DMS 273 (cell line): Measurements from ENCODE around the gene SNX25.
A peak's percentile ranks its signal among the peaks of the same experiment; 100 is the strongest.
"Not testable (repeated sequence)": the region's sequence is repeated elsewhere in the genome, so short reads cannot be mapped to it uniquely, and the experiment has no call there.

Source experiments
- DNase-seq: peaks from one replicate; lab custom pipeline; 2025; ENCODE audit not compliant: unreplicated experiment; lab: John Stamatoyannopoulos, UW

The SNX25 gene

DNA sequence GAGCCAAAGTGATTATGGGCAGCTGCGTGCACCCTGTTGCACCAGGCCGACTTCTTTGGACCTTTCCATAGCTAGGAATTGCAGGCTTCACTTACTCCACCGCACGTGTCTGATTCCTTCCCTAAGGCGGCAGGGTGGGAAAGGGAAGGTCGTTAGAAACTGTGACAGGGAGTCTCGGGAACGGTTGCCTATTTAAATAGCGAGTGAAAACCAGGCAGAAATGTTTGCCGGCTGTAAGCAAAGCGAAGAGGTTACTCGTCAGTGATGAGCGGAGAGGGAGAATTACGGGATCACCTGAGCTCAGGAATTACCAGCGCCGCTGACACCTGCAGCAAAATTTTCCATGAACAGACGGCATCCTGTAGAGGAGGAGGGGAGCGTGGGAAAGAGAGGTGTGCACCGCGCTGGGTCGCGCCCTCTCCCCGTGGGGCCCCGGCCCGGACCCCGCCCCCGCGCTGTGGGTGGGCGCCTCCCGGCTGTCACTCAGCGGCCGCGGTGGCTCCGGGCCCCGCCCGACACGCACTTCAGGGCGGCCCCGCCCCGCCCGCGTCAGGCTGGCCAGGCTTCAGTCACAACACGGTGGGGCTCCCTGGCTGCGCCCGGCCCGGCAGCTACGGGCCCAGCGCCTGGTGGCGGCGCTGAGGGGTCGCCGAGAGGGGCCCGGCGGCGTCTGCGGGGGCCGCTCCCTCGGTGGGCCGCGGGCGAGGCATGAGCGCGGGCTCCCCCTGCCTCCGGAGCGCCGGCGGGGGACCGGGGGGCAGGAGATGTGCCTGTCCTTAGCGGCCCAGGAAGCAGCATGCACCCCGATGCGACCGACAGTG lies at the start of gene SNX25:
SNX25 (plus strand) TSS at position 568 of the 821 bp plus-strand sequence; CDS start at position 797, 229 bp downstream.
- peak; percentile 90 for DNase-seq

DNA sequence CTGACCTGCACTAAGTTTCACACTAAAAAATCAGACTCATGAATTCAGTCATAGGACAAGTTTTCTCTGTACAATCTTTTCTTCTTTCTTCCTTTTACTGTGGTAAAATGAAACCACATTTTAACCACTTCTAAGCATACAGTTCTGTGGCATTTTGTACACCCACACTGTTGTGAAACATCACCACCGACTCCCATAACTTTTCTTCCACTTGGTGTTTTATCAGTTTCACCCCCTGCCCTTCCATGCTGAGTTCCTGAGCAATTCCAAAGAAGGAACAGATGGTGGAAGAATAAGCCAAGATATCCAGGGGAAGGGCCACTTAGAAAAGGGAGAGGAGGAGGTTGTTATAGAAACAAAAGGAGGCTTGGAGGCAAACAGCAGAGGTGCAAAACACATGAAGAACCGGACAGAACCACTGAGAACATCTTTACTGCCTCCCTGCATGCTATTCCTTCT lies 43.8 kb upstream of the SNX25 start:
- peak; percentile 60 for DNase-seq

DNA sequence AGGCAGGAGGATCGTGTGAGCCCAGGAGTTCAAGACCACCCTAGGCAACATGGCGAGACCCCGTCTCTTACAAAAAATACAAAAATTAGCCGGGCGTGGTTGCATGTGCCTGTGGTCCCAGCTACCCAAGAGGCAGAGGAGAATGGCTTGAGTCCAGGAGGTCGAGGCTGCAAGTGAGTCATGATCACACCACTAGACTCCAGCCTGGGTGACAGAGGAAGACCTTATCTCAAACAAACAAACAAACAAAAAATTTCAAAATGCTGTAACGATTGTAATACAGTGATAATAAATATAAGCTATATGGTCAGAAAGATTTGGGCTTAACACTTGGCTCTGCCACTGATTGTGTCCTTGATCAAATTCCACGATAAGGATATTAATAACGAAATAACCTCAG lies 42.2 kb upstream of the SNX25 start:
- DNase-seq = no peak

DNA sequence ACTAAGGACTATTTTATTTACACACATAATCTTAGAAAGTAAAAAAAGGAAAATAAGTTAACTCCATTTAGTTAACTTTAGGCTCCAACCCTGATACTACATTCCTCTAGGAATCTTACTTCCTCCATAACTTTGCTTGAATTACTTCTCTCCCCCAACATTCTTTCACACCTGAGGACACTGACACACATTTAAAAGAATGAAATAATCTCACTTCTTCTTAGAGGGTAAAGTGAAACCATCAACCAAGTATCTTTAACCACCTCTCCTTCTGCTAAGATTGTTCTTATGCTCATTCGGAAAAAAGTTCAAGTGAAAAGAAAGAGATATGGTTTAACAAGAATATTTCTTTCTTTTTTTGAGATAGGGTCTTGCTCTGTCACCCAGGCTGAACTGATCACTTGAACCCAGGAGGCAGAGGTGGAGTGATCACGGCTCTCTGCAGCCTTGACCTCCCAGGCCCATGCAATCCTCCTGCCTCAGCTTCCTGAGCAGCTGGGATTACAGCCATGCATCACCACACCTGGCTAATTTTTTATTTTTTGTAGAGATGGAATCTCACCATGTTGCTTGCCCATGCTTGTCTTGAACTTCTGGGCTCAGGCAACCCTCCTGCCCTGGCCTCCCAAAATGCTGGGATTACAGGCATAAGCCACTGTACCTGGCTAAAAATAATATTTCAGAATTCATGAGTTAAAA lies 37.9 kb upstream of the SNX25 start:
- no peak for DNase-seq

DNA sequence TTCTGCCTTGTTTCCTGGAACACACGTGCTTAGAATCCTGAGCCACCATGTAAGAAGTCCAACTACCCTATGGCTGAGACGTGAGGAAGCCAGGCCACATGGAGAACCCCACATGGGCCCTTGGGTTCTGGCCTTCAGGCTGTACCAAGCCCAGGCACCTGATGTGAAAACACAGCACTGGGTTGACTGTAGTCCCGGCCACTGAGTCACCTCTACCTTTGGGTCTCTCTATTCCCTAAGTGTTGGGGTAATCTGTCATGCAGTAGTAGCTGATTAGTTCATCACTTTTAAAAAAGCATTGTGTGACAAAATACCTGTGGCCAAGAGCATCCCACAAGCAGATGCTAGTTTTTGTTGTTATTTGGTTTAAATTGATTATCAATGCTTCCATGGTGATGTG lies 29.9 kb upstream of the SNX25 start:
- DNase-seq = no peak

DNA sequence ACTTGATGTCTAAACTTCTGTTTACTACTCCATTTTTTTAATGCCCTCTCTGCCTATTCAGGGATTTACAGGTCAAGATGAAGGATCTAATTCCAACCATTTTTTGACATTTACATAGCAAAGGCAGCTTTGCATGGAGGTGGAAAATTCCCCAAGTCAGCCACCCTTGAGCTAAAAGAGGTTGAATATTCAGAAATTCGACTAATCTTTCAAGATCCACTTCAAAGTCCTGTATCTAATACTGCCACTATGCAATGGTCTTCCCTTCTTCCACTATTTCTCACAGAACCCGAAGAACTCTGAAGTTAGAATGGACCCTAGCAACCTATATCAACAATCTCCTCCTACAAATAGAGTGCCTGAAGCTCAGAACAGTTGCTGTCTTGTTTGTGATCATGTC lies 27.2 kb upstream of the SNX25 start:
- no peak for DNase-seq

DNA sequence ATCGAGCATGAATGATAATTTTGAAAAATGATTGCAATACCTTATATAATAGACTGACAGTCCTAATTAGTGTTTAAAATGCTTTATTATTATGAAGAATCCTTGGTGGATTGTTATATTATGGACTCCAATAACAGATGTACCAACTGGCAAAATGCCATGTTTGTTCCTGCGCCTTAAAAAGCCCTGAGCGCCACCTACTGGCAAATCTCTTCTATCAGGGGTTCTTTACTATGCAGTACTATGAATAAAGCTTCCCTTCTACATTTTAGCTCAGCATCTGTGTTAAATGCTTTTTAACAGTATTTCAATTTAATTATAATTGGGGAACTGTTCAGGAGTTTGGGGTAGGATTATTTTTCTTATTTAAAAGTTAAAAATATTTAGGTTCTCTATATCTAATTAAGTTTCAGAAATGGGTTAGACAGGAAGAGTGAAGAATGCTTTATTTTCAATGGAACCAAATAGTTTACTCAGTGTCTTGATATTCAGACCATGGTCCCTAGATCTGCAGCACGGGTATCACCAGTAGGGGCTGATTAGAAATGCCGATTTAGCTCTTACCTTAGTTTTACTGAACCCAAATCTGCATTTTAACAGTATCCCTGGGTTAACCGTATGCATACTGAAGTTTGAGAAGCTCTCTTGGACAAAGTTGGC lies 25.6 kb upstream of the SNX25 start:
- peak; percentile 94 for DNase-seq

DNA sequence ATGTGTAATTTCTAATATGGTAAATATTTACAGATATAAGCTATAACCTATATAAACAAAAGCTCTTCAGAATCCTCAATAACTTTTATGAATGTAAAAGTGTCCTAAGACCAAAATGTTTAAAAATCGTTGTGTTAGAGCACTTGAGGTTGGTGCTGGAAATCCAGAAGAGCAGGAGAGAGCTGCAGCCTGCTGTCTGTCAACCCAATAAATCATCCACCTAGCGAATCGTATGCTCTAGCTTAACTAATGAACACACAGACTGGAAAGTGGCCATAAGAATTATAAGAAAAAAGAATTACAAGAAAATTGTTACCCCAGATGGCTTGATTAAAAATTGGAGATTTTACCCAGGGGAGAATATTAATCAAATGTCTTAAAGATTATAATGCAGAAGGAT lies 22.6 kb upstream of the SNX25 start:
- no peak for DNase-seq

DNA sequence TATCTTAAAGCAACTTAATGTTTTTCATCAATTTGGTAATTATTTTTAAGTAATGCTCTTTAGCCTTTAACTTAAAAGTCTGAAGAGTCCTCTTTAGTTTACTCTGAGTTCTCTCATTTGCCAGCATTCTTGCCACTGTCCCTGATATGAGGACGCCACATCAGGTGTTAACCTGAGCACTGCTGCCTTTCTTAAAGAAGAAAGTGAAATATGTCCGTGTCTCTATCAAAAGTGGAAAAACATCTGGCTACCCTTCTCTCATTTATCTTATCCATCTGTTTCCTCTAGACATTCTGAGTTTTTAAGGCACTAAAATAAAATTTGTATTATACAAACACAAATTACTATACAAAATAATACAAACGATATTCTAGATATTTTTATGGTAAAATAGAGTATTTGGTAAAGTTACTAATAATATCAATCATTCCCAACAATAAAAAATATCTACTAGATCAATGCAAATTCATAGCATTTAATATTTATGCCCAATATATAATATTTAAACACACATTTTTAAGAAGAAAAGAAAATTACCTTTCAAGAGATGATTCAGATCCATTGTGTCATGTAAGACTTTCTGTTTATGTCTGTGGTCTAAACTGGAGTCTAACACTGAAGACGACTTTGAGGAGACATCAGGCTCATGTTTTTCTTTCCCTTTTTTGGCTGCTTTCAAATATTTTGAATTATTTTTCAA lies 19.6 kb upstream of the SNX25 start:
- no peak for DNase-seq

DNA sequence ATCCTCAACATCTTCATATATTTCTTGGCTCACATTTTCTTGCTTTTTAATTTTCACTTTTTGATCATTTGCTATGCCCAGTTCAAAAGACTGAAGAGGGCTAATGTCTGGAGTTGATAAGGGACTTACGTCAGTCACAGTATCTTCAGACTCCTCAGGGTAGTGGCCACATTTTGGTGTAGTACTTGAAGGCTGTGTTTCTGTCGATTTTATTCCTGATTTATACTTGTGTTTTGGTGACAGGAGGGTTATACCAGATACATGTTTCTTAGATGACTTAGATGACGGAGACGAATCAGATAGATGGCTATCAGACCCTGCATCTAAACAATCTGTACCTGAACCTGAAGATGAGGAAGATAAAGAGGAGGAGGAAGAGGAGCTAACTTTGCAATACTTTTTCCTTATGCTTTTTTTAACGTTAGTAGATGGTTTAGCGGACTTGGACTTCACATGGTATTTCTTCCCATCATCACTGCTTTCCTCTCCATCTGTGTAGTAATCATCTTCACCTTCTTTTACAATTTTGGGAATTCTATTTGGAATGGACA lies 19.0 kb upstream of the SNX25 start:
- DNase-seq = no peak

DNA sequence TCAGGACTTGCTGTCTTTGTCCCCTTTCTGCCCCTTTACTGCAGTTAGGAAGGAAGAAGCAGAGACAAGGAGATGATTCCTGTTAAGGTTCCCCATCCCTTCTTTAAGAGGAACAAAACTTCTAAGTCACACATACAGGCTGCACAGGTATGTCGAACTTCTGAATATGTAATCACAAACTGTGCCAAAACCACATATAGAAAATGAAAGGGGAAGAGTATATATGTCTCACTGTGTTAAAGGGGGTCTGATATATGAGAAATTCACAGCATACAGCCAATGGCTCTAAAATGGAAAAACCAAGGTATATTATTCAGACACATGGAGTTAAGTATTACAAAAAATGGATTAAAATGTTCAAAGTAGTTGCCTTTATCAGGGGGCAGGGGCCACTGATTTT lies 17.3 kb upstream of the SNX25 start:
- no peak for DNase-seq

DNA sequence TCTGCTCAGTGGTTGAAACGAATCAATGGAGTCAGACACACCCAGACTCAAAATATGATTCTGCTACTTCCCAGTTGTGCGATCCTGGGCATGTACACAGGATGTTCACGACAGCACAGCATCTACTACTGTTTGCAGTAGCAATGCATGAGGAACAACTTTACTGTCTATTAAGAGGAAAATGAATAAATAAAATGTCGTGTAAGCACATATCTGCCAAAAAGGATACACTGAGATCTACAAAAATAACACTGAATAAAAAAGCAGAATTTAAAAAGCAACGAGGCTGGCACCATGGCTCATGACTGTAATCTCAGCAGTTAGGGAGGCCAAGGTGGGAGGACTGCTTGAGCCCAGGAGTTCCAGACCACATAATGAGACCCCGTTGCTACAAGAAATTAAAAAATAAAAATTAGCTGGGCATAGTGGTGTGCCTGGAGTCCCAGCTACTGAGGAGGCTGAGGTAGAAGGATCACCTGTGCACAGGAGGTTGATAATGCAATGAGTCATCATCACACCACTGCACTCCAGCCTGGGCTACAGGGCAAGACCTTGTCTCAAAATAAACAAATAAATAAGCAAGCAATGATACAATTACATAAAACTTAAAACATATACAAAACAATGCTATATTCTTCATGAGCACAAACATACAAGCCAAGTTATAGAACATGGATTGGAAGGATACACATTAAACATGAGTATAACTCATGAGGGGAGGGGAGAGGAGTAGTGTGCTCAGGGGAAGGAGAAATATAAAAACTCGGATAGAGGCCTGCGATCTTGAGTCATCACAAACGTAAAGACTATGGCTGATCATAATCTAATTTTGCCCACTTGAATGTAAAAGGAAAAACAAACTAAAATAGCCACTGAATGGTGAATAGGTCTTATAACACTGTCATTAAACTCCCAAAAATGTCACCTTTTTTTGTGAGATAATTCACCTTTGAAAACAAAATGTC lies 14.2 kb upstream of the SNX25 start:
- DNase-seq = no peak

DNA sequence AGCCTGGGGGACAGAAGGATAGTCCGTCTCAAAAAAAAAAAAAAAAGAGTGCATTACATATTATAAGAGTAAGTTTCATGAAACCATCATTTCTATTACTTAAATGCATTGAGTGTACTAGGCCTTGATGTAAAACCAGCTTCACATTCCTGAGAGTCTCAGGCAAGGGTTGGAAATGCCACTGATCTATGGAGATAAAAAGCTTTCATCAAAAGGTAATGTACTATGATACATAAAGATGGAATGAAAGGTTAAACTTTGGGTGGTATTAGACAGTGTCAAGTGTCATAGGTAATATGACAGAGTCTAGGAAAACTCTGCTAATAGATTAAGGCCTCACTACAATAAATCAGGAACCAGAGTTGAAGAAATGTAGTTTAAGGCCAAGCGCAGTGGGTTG lies 13.0 kb upstream of the SNX25 start:
- no peak for DNase-seq

DNA sequence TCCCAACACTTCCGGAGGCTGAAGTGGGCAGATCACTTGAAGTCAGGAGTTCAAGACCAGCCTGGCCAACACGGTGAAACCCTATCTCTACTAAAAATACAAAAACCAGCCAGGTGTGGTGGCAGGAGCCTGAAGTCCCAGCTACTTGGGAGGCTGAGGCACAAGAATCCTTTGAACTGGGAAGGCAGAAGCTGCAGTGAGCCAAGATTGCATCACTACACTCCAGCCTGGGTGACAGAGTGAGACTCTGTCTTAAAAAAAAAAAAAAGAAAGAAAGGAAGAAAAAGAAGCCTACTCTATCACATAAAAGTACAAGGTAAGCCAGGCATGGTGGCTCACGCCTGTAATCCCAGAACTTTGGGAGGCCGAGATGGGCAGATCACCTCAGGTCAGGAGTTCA lies 11.2 kb upstream of the SNX25 start:
- DNase-seq = not testable (repeated sequence)

DNA sequence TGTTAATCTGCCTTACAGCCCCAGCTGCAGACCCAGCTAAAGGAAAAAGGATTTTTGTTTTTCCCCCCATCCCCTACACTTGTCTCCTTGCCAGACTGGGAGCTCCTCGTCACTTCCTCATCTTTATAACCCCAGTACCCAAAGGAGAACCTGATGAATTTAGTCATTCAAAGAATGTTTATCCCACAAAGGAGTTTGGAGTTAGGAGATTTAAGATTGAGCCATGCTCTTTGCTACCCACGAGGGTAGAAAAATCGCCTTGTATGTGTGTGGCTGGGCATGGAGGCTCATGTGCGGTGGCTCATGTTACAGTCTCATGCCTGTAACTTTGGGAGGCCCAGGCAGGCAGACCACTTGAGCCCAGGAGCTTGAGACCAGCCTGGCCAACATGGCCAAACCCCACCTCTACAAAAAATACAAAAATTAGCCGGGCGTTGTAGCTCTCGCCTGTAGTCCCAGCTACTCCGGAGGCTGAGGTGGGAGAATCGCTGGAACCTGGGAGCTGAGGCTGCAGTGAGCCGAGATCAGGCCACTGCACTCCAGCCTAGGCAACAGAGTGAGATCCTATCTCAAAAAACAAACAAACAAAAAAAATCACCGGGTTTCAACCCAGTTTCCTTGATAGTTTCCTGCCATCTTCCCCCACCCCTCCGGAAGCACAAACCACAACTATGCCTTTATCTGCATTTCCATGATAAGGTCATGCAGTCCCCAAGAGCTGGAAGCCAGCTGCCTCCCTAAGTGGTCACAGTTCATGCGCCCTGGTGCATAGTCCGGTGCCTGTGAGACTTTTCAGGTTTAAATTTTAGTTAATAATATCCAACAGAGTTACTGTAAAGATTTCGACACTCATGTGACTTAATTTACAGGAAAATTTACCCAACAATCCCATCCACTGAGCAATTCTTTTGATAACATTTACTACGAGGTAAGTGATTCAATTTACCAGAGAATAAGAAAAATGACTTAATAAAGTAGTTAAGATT lies 7.1 kb upstream of the SNX25 start:
- DNase-seq = peak; percentile 7

DNA sequence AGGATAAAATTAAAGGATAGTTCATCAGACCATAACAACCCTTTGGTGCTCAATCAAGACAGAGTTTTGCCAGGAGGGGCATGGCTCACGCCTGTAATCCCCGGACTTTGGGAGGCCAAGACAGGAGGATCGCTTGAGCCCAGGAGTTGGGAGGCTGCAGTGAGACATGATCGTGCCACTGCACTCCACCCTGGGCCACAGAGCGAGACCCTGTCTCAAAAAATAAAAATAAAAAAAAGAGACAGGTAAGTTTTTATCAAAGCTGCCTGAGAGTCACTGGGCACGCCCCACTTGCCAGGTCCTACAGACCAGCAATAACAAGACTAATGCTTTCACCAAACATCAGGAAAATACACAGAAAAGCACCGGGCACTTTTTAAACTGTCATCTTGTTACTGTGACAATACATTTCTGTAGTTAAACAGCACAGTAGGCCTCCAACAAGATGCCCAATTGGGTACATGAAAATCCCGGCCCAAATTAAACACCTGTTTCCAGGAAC lies 6.4 kb upstream of the SNX25 start:
- peak; percentile 16 for DNase-seq

DNA sequence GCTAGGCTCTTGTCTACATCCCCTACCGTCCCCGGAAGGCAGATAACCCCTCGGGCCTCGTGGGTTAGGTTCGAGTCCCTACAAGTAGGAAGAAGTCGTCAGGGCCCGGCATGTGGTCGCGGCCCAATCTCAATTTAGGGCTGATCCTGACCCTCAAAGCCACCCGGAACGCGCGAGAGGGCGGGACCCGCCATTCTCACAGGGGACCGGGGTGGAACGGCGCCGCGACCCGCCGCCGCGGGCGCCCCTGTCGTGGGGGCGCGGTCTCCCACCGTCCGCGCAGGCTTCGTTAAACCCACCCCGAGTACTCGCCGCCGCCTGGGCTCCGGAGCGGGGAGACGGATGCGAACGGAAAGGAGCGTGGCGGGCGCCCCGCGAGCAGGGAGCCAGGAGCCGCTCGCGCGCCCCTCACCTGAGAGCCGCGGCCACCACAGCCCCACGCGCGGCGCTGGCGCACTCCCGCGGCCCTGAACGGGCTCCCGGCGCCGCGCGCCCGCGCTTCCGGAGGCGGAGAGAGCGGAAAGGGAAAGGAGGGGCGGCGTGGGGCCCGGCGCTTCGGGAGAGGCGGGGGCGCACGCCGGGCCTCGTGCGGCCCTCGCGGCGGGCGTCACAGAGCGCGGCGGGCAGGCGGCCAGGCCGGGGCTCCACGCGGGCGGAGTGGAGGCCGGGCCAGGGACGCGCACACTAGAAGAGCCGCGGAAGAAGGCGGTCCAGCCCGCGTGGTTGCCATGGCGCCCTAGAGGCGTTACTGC lies 5.7 kb upstream of the SNX25 start, which contains the start of gene CFAP97:
CFAP97 (minus strand) TSS at position 515 of the 752 bp plus-strand sequence. CDS start 12,804 bp downstream, outside the sequence.
- peak; percentile 91 for DNase-seq
